Suprapubic skin (tissue), 4 donors: ENCODE data around the gene NPTXR.

Experiments used
- CTCF ChIP-seq, 2 donors: fragments of 200-600 bp in 1 of 2; fragments of 450-650 bp in 1 of 2; sonication (generic) in 1 of 2; IDR thresholded peaks; one replicate each; pipeline ENCODE4 v1.5.1; 2016 to 2019; ENCODE audit warnings: antibody characterized with exemption in 2 of 2, mild to moderate bottlenecking in 1 of 2, moderate library complexity in 1 of 2
- EP300 ChIP-seq: sonication (generic); formaldehyde crosslinking; IDR thresholded peaks from one replicate; pipeline ENCODE4 v1.6.1; 2017; ENCODE audit warnings: antibody characterized with exemption
- POLR2A ChIP-seq, 2 donors: fragments of 450-650 bp; IDR thresholded peaks; one replicate each; pipeline ENCODE4 v1.6.1; 2017; ENCODE audit warnings: antibody characterized with exemption in 2 of 2, mild to moderate bottlenecking in 2 of 2, moderate library complexity in 2 of 2
- POLR2AphosphoS5 ChIP-seq, 3 donors: sonication (generic); formaldehyde crosslinking; IDR thresholded peaks; one replicate each; pipeline ENCODE4 v1.6.1; 2017; ENCODE audit warnings: antibody characterized with exemption in 3 of 3

DNA sequence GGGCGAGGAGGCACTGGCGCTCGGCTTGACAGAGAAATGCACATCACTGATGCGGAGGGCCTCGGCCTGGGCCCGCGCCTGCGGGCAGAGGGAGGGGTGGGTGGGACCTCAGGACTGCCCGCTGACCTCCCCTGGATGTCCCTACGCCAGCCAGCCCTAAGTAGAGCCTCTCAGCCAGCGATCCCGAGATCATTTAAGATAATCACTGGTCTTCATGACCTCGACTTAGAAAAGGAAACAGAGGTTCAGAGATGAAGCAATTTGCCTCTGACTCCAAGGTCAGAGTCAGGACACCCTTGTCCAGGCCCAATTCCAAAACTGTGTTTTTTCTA is 23.3 kb upstream of the NPTXR start:
- TF ChIP-seq POLR2A (IDR thresholded peaks at IDR 0.05) (no peak), EP300 (no peak), CTCF (IDR thresholded peaks at IDR 0.05) (no peak), POLR2AphosphoS5 (IDR thresholded peaks at IDR 0.05) (no peak)
